Liver (tissue), 3 donors: ENCODE data around the gene DAP3.
"Not testable (repeated sequence)": the region's sequence is repeated elsewhere in the genome, so short reads cannot be mapped to it uniquely, and the experiment has no call there.

Source experiments
- EGR1 ChIP-seq, 2 donors: IDR thresholded peaks; 2 replicates each; pipeline ENCODE4 v1.6.1; 2016 to 2018; ENCODE audit warnings: antibody characterized with exemption in 2 of 2, low read depth in 2 of 2
- JUND ChIP-seq, 2 donors: IDR thresholded peaks; 2 replicates each; pipeline ENCODE4 v1.6.1; 2016; ENCODE audit warnings: antibody characterized with exemption in 2 of 2
- NR2F2 ChIP-seq: IDR thresholded peaks from 2 replicates; pipeline ENCODE4 v1.6.1; 2016; ENCODE audit warnings: antibody characterized with exemption
- RAD21 ChIP-seq, 2 donors: IDR thresholded peaks; 2 replicates each; pipeline ENCODE4 v1.6.1; 2016; ENCODE audit warnings: antibody characterized with exemption in 2 of 2, mild to moderate bottlenecking in 2 of 2
- SP1 ChIP-seq: IDR thresholded peaks from 2 replicates; pipeline ENCODE4 v1.6.1; 2018; ENCODE audit warnings: antibody characterized with exemption, mild to moderate bottlenecking
- TAF1 ChIP-seq: conservative IDR thresholded peaks from 2 replicates; pipeline ENCODE4 v1.6.1; 2016; ENCODE audit warnings: antibody characterized with exemption, mild to moderate bottlenecking
- YY1 ChIP-seq: IDR thresholded peaks from 2 replicates; pipeline ENCODE4 v1.6.1; 2016; ENCODE audit warnings: antibody characterized with exemption, mild to moderate bottlenecking
- TF ChIP-seq, protein P1 (sequence below): fragments of 150-350 bp; IDR thresholded peaks from 2 replicates; pipeline ENCODE4 v1.5.1; 2017; ENCODE audit warnings: improper control_type of control experiment, low read depth, low read length; ENCODE audit not compliant: missing input control
- TF ChIP-seq, protein P2 (sequence below): IDR thresholded peaks from 2 replicates; pipeline ENCODE4 v1.6.1; 2016; ENCODE audit warnings: antibody characterized with exemption, mild to moderate bottlenecking
- TF ChIP-seq, protein P3 (sequence below): IDR thresholded peaks from 2 replicates; pipeline ENCODE4 v1.6.1; 2016; ENCODE audit warnings: antibody characterized with exemption
- TF ChIP-seq, protein P4 (sequence below): IDR thresholded peaks from 2 replicates; pipeline ENCODE4 v1.6.1; 2016; ENCODE audit warnings: antibody characterized with exemption
- TF ChIP-seq, protein P5 (sequence below): IDR thresholded peaks from 2 replicates; pipeline ENCODE4 v1.6.1; 2016; ENCODE audit warnings: antibody characterized with exemption
- donor health status: healthy.
- donor health status: healthy.

DNA sequence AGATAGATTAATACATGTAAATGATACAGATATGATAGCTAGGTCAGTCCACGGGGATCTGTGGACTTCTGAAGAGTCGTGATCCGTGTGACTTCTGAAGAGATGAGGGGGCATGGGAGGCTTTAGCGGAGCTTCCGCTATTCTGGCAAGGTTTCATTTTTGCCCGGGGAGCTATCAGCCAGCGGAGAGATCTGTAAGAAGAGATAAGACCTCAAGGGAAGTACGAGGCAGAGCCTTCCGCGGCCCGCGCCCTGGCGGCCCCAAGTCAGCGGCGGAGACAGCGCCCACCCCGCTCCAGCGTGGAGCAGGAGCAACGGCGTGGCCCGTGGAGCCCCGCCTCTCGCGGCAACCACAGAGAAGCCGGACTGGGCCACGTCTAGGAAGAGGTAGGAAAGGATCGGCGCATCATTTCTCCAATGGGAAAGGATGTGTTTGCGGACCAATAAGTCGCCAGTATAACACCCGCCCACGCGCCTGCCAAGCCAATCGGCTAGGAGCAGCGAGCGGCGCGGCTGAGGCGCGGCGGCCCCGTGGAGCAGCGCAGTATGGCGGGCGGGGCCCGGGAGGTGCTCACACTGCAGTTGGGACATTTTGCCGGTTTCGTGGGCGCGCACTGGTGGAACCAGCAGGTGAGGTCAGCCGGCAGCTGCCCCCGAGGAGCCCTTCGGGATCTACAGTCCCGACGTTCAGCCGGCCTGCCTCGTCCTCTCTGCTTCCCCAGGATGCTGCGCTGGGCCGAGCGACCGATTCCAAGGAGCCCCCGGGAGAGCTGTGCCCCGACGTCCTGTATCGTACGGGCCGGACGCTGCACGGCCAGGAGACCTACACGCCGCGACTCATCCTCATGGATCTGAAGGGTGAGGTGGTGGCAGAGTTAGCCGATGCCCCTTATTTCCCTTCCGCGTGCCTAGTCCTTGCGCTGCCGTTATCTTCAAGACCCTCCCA is 56.7 kb downstream of the DAP3 start:
- TF ChIP-seq, protein P1, sequence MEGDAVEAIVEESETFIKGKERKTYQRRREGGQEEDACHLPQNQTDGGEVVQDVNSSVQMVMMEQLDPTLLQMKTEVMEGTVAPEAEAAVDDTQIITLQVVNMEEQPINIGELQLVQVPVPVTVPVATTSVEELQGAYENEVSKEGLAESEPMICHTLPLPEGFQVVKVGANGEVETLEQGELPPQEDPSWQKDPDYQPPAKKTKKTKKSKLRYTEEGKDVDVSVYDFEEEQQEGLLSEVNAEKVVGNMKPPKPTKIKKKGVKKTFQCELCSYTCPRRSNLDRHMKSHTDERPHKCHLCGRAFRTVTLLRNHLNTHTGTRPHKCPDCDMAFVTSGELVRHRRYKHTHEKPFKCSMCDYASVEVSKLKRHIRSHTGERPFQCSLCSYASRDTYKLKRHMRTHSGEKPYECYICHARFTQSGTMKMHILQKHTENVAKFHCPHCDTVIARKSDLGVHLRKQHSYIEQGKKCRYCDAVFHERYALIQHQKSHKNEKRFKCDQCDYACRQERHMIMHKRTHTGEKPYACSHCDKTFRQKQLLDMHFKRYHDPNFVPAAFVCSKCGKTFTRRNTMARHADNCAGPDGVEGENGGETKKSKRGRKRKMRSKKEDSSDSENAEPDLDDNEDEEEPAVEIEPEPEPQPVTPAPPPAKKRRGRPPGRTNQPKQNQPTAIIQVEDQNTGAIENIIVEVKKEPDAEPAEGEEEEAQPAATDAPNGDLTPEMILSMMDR: not testable (repeated sequence)
- TF ChIP-seq JUND (IDR thresholded peaks at IDR 0.05); YY1; TAF1; RAD21 (IDR thresholded peaks at IDR 0.05); NR2F2: not testable (repeated sequence)
- TF ChIP-seq, protein P2, sequence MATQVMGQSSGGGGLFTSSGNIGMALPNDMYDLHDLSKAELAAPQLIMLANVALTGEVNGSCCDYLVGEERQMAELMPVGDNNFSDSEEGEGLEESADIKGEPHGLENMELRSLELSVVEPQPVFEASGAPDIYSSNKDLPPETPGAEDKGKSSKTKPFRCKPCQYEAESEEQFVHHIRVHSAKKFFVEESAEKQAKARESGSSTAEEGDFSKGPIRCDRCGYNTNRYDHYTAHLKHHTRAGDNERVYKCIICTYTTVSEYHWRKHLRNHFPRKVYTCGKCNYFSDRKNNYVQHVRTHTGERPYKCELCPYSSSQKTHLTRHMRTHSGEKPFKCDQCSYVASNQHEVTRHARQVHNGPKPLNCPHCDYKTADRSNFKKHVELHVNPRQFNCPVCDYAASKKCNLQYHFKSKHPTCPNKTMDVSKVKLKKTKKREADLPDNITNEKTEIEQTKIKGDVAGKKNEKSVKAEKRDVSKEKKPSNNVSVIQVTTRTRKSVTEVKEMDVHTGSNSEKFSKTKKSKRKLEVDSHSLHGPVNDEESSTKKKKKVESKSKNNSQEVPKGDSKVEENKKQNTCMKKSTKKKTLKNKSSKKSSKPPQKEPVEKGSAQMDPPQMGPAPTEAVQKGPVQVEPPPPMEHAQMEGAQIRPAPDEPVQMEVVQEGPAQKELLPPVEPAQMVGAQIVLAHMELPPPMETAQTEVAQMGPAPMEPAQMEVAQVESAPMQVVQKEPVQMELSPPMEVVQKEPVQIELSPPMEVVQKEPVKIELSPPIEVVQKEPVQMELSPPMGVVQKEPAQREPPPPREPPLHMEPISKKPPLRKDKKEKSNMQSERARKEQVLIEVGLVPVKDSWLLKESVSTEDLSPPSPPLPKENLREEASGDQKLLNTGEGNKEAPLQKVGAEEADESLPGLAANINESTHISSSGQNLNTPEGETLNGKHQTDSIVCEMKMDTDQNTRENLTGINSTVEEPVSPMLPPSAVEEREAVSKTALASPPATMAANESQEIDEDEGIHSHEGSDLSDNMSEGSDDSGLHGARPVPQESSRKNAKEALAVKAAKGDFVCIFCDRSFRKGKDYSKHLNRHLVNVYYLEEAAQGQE: peak; percentile 22
- TF ChIP-seq, protein P3, sequence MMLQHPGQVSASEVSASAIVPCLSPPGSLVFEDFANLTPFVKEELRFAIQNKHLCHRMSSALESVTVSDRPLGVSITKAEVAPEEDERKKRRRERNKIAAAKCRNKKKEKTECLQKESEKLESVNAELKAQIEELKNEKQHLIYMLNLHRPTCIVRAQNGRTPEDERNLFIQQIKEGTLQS: not testable (repeated sequence)
- TF ChIP-seq, protein P4, sequence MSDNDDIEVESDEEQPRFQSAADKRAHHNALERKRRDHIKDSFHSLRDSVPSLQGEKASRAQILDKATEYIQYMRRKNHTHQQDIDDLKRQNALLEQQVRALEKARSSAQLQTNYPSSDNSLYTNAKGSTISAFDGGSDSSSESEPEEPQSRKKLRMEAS: not testable (repeated sequence)
- TF ChIP-seq SP1 (peak; percentile 46), EGR1 (IDR thresholded peaks at IDR 0.05; ENCODE audit: low read depth in 2 of 2) (peak; percentile 90 to 96)
- TF ChIP-seq, protein P5, sequence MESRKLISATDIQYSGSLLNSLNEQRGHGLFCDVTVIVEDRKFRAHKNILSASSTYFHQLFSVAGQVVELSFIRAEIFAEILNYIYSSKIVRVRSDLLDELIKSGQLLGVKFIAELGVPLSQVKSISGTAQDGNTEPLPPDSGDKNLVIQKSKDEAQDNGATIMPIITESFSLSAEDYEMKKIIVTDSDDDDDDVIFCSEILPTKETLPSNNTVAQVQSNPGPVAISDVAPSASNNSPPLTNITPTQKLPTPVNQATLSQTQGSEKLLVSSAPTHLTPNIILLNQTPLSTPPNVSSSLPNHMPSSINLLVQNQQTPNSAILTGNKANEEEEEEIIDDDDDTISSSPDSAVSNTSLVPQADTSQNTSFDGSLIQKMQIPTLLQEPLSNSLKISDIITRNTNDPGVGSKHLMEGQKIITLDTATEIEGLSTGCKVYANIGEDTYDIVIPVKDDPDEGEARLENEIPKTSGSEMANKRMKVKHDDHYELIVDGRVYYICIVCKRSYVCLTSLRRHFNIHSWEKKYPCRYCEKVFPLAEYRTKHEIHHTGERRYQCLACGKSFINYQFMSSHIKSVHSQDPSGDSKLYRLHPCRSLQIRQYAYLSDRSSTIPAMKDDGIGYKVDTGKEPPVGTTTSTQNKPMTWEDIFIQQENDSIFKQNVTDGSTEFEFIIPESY: not testable (repeated sequence)
